ENCODE measurements around the gene SLC27A4.

- TF ChIP-seq, protein P1, sequence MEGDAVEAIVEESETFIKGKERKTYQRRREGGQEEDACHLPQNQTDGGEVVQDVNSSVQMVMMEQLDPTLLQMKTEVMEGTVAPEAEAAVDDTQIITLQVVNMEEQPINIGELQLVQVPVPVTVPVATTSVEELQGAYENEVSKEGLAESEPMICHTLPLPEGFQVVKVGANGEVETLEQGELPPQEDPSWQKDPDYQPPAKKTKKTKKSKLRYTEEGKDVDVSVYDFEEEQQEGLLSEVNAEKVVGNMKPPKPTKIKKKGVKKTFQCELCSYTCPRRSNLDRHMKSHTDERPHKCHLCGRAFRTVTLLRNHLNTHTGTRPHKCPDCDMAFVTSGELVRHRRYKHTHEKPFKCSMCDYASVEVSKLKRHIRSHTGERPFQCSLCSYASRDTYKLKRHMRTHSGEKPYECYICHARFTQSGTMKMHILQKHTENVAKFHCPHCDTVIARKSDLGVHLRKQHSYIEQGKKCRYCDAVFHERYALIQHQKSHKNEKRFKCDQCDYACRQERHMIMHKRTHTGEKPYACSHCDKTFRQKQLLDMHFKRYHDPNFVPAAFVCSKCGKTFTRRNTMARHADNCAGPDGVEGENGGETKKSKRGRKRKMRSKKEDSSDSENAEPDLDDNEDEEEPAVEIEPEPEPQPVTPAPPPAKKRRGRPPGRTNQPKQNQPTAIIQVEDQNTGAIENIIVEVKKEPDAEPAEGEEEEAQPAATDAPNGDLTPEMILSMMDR (IDR thresholded peaks at IDR 0.05; ENCODE audit: insufficient read depth, low read length): no peak
- no peak for TF ChIP-seq POLR2AphosphoS5 (IDR thresholded peaks at IDR 0.05; ENCODE audit: low read depth)
- no peak for TF ChIP-seq SPI1 (IDR thresholded peaks at IDR 0.05; ENCODE audit: borderline replicate concordance, low read depth)
Observed at GRCh38 chr9:128370367-128370751, 30.0 kb downstream of the SLC27A4 start.

Measured in HL-60 (cell line).